ENCODE data around the gene SH3BP4. TPM values are rescaled to one million over a fixed set of nuclear protein-coding genes. Genes with fewer than 3 reads are reported as not detected.

SH3BP4 gene
- total RNA-seq, 1 donor from 2014 or later = 29.9 TPM

- no peak for DNase-seq (ENCODE audit: low spot score)
Measured at GRCh38 chr2:235034265-235035118, 82.7 kb downstream of the SH3BP4 start.

GRCh38 chr2:235037604-235038166 lies 85.9 kb downstream of the SH3BP4 start:
- no peak for DNase-seq (ENCODE audit: low spot score)

GRCh38 chr2:235041221-235041917 lies 89.6 kb downstream of the SH3BP4 start:
- no peak for DNase-seq (ENCODE audit: low spot score)

GRCh38 chr2:235041918-235042575 lies 90.2 kb downstream of the SH3BP4 start:
- DNase-seq (ENCODE audit: low spot score) = no peak

- no peak for DNase-seq (ENCODE audit: low spot score)
Measured at GRCh38 chr2:235042576-235043515, 91.0 kb downstream of the SH3BP4 start.

- no peak for DNase-seq (ENCODE audit: low spot score)
Measured at GRCh38 chr2:235043762-235044500, 92.1 kb downstream of the SH3BP4 start.

GRCh38 chr2:235044501-235045271 lies 92.9 kb downstream of the SH3BP4 start:
- DNase-seq (ENCODE audit: low spot score) = no peak

- DNase-seq (ENCODE audit: low spot score) = no peak
Measured at GRCh38 chr2:235045336-235045972, 93.6 kb downstream of the SH3BP4 start.

GRCh38 chr2:235045973-235046343 lies 94.1 kb downstream of the SH3BP4 start:
- DNase-seq (ENCODE audit: low spot score) = no peak

GRCh38 chr2:235046589-235046988 lies 94.8 kb downstream of the SH3BP4 start:
- no peak for DNase-seq (ENCODE audit: low spot score)

GRCh38 chr2:235047171-235048160 lies 95.6 kb downstream of the SH3BP4 start:
- no peak for DNase-seq (ENCODE audit: low spot score)

- DNase-seq (ENCODE audit: low spot score) = no peak
Measured at GRCh38 chr2:235048549-235048948, 96.7 kb downstream of the SH3BP4 start.

GRCh38 chr2:235049069-235049468 lies 97.3 kb downstream of the SH3BP4 start:
- no peak for DNase-seq (ENCODE audit: low spot score)

GRCh38 chr2:235049719-235050118 lies 97.9 kb downstream of the SH3BP4 start:
- DNase-seq (ENCODE audit: low spot score) = no peak

GRCh38 chr2:235050980-235051351 lies 99.1 kb downstream of the SH3BP4 start:
- DNase-seq (ENCODE audit: low spot score) = peak; percentile 93

GRCh38 chr2:235051436-235052260 lies 99.8 kb downstream of the SH3BP4 start:
- DNase-seq (ENCODE audit: low spot score) = no peak
